Measurements from ENCODE around the gene GLG1.
A peak's percentile ranks its signal among the peaks of the same experiment; 100 is the strongest.
"Not testable (repeated sequence)": the region's sequence is repeated elsewhere in the genome, so short reads cannot be mapped to it uniquely, and the experiment has no call there.

GLG1 gene

DNA sequence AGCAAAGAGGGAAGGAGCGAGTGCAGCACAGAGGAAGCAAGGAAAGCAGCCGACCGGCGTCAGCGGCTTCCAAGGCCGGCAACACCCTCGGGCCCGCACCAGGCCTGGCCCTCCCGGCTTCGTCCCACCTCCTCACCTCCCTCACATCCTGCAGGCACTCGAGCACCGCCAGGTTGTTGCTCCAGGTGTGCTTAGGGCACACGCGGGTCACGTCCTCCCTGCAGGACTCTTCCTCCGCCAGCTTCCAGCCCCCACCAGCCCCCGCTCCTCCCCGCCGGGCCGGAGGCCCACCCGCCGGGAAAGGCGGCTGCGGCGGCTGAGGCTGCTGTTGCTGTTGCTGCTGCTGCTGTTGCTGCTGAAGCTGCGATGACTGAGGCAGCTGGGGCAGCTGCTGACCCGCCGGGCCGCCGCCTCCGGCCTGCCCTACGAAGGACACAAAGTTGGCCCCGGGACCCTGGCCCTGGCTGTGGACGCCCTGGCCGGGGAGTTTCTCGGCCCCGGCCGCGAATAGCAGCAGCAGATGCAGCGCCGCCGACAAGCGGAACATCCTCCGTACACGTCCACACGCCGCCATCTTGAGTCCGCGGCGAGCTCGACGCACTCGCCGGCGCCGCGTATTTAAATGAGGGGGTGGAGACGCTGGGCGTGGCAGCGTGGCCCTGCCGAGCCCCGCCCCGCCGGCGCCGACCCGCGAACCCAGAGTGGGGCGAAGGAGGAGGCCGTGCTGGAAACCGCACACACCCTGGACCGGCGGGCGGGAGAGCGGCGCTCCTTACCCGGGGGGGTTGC lies at the start of gene GLG1:
Gene GLG1, minus strand, starts transcription at position 594 of the 789 bp plus-strand sequence. Its CDS starts 20 bp downstream, at position 574.
- TF ChIP-seq, protein P1, sequence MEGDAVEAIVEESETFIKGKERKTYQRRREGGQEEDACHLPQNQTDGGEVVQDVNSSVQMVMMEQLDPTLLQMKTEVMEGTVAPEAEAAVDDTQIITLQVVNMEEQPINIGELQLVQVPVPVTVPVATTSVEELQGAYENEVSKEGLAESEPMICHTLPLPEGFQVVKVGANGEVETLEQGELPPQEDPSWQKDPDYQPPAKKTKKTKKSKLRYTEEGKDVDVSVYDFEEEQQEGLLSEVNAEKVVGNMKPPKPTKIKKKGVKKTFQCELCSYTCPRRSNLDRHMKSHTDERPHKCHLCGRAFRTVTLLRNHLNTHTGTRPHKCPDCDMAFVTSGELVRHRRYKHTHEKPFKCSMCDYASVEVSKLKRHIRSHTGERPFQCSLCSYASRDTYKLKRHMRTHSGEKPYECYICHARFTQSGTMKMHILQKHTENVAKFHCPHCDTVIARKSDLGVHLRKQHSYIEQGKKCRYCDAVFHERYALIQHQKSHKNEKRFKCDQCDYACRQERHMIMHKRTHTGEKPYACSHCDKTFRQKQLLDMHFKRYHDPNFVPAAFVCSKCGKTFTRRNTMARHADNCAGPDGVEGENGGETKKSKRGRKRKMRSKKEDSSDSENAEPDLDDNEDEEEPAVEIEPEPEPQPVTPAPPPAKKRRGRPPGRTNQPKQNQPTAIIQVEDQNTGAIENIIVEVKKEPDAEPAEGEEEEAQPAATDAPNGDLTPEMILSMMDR (conservative IDR thresholded peaks at IDR 0.05; ENCODE audit: low read depth, low read length): no peak
- peak within 1 kb of the TSS; percentile 96 for H3K4me3 ChIP-seq (ENCODE audit: low read depth, low read length)
- DNase-seq (ENCODE audit: low read depth): peak; percentile 94

DNA sequence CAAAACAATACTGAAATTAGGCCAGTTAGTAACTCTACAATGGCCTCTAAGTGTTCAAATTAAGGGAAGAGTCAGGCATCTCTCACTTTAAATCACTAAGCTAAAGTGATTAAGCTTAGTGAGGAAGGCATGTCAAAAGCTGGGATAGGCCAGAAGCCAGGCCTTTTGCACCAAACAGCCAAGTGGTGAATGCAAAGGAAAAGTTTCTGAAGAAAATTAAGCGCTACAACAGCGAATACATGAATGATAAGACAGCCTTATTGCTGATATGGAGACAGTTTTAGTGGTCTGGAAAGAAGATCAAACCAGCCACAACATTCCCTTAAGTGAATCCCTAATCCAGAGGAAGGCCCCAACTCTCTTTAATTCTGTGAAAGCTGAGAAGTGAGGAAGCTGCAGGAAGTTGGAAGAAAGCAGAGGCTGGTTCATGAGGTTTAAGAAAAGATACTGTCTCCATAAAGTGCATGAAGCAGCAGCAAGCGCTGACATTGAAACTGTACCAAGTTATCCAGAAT lies 47.7 kb upstream of the GLG1 start:
- no peak overlapping the region for H3K4me3 ChIP-seq (ENCODE audit: low read depth, low read length)
- DNase-seq (ENCODE audit: low read depth): no peak
- TF ChIP-seq, protein P1 (conservative IDR thresholded peaks at IDR 0.05; ENCODE audit: low read depth, low read length): no peak

DNA sequence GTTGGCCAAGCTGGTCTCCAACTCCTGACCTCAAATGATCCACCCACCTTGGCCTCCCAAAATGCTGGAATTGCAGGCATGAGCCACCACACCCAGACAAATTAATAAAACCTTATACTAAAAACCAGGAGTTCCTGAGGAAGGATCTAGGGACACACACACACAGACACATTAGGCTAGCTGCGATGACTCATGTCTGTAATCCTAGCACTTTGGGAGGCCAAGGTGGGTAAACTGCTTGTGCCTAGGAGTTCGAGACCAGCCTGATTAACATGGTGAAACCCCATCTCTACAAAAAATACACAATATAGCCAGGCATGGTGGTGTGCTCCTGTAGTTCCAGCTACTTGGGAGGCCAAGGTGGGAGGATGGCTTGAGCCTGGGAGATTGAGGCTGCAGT lies 46.0 kb upstream of the GLG1 start:
- not testable (repeated sequence) for H3K4me3 ChIP-seq (ENCODE audit: low read depth, low read length)
- peak; percentile 33 for DNase-seq (ENCODE audit: low read depth)

DNA sequence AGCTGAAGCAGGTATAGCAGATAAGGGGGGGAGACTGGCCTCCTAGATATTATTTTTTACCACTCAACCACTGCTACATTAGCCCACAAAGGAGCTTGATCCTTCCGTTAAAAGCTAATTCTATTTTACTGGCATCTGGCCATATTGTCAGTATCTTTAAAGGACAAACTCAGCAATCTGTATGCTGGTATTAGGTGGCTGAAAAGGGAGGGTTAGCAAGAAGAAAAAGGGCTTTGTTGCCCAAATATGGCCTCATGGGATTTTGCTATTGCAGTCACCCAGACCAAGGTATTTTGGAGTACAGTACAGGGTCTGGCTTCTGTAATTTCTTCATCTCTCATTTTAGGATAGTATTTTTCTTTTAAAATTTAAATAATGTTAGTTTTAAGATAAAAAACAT lies 45.3 kb upstream of the GLG1 start:
- TF ChIP-seq, protein P1 (conservative IDR thresholded peaks at IDR 0.05; ENCODE audit: low read depth, low read length): no peak
- no peak for DNase-seq (ENCODE audit: low read depth)
- H3K4me3 ChIP-seq (ENCODE audit: low read depth, low read length): no peak overlapping the region

DNA sequence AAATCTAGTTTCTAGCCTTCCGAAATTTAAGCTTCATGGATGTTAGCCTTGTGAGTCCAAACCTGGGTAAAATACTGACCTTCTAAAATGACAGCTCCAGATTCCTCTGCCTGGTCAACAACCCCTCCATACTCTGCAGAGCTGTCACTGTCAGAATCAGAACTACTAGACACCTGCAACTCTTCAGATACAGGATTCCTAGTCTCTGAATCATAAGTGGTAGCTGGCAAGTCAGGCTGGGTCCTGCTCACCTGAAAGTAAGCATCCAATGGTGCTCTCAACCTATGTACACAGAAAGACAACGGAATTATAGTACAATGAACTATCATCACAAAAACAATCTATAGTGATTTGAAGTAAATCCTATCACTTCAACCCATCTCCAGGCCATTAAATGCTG lies 44.9 kb upstream of the GLG1 start:
- DNase-seq (ENCODE audit: low read depth): no peak
- TF ChIP-seq, protein P1 (conservative IDR thresholded peaks at IDR 0.05; ENCODE audit: low read depth, low read length): no peak
- H3K4me3 ChIP-seq (ENCODE audit: low read depth, low read length): no peak overlapping the region

DNA sequence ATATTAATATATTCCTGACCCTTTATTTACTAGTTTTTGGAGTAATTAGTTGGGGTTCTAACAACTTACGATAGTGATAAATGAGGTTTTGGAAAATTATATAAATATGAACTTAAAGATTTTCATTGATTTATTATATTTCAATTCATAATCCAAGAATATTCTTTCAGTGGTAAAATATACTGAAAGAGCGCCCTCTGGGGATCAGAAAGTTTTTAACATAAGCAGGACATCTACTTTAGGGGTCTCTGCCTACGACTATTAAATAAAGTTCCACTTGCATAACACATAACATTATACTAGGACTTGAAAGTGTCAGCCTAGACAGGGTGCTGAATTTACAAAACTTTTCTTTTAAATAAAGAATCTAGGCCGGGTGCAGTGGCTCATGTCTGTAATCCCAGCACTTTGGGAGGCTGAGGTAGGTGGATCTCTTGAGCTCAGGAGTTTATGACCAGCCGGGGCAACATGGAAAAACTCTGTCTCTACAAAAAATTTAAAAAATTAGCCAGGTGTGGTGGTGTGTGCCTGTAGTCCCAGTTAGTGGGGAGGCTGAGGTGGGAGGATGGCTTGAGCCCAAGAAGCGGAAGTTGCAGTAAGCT lies 44.2 kb upstream of the GLG1 start:
- H3K4me3 ChIP-seq (ENCODE audit: low read depth, low read length): no peak overlapping the region
- TF ChIP-seq, protein P1 (conservative IDR thresholded peaks at IDR 0.05; ENCODE audit: low read depth, low read length): peak; percentile 56
- DNase-seq (ENCODE audit: low read depth): peak; percentile 38

DNA sequence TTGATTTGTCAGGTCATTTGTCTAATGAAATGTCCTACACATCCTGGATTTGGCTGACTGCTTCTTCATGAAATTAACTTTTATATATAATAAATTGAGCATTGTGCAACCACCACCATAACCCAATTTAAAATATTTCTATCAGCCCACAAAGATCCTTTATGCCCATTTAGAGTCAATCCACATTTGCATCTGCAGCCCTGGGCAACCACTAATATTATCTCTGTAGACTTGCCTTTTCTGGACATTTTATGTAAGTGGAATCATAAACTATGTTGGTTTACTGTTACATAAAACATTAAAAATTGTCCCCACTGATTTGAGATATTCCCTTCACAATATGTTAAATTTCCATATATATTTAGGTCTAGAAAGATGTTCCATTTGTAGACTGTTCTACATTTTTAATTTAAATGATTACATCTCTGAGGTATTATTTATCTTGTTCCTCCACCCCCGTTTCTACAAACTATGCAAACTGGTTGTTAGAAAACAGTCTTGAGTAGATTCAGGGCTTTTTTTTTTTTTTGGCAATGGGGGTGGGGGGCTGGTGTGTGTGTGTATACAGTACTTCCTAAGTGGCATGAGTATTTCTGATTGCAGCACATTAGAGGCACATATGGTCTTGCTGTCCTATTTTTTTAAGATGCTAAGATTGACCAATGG lies 43.1 kb upstream of the GLG1 start:
- TF ChIP-seq, protein P1 (conservative IDR thresholded peaks at IDR 0.05; ENCODE audit: low read depth, low read length): no peak
- no peak for DNase-seq (ENCODE audit: low read depth)
- H3K4me3 ChIP-seq (ENCODE audit: low read depth, low read length): no peak overlapping the region

Data from choroid plexus epithelial cell (primary cell).